Activated CD4-positive, alpha-beta T cell treated with anti-CD3 and anti-CD28 coated beads, Interleukin-2, amount 50 U/mL, for 16 hours (primary cell): ENCODE data around the gene CCDC93.

Source experiments
- DNase-seq: peaks from one replicate; pipeline ENCODE4 v3.0.0-alpha.2; 2020

CCDC93 gene

DNA sequence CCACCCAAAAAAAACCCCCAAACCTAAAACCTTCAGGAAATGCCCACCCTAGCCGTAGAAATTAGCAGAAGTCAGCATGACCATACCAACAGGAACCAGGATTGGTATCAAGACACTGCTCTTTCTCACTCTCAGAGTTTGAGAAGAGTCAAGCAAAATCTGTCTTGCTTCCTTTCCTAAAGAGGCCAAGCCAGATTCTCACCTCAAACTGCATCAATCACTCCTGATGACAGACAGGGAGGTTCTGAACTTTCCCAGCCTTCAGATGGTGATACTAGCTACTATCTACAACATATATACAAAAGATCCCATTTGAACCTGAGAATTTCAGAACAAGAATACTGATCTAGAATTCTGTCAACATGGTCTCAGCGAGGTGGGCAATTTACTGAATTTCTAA lies 29.7 kb downstream of the CCDC93 start:
- no peak for DNase-seq

DNA sequence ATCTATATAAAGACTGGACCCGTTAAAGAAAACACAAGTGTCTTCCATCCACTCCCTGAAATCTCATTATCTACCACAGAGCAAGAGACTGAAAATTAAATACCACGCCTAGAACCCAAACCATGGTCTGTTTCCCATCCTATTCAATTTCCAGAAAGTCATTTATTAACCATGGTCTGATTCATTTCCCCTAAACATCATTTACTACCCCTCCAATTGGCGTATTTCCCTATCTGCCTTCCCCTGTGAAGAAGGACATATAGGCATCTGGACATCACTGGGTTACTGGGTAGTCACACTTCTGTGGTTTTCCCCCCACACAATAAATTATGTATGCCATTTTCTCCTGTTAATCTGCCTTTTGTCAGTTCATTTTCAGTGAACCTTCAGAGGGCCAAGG lies 30.8 kb downstream of the CCDC93 start:
- no peak for DNase-seq

DNA sequence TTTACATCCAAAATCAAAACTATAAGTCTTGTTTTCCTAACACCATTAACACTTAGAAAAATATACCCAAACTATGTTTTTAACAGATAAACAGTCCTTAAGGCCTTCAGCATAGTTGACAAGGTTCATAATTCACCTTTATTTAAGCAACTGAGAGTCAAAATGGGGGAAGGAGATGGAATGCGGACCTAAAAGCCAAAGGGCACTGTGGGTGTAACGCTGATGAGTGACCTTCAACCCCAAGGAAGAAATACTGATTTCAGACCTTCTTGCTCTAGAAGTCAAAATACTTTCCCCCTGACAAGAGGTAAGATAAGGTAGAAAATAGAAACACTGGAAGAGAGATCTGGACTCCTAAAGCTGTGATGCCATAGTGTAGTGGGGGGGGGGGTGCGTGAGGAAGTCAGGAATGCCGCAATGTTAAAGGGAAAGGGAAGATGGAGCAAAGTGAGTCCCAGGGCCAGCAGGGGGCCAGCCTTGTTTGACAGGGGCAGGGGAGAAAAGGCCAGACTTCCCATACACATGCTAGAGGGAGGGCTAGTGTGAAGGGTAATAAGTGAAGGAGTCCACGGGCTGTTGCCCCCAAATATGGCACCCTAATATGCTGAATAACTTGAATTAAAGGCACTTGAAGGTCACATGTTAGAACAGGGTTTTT lies 31.4 kb downstream of the CCDC93 start:
- no peak for DNase-seq

DNA sequence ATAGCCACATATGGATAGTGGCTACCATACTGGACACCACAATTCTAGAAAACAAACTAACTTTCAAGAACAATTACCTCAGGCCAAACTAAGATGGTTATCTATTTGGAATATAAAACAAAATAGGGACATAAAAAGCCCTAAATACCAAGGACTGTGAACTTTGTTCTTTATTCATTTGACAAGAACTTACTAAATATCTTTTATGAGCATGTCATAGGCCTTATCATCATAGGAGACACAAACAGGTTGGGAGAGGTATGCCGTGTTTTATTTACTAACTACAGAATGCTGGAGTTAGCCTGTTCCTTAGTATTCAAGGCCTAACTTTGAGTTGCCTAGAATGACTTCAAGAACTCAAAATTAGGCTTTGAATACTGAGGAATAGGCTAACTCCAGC lies 32.1 kb downstream of the CCDC93 start:
- no peak for DNase-seq

DNA sequence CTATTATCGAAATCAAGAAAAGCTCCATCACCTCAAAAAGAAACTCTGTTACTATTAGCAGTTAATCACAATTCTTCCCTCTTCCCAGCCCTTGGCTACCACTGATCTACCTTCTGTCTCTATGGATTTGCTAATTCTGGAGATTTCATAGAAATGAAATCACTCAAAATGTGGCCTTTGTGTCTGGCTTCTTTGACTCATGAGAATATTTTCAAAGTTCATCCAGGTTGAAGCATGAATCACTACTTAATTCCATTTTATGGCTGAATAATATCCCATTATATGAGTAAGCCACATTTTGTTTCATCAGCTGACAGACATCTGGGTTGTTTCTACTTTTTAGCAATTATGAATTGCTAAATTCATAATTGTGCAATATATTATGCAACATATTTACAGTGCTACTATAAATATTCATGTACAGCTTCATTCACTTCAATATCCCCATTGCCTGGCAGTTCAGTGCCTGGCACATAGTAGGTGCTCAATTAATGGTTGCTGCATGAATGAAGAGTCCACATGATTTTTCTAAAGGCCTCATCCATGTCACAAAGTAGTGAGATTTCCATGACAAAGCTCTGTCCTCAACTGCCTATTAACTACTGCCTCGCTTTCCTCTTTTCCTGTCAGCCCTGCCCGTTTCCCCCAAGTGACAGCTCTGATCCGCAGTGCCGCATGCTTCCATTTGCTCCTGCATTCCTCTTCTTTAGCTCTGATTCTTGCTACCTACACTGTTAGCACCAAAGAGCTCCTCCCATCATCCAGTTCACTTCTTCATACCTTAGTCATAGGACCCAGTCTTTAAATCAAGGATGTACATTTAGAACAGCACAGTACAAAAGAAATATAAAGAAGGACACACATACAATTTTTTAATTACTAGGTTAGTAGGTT lies 32.8 kb downstream of the CCDC93 start:
- DNase-seq, result no peak

DNA sequence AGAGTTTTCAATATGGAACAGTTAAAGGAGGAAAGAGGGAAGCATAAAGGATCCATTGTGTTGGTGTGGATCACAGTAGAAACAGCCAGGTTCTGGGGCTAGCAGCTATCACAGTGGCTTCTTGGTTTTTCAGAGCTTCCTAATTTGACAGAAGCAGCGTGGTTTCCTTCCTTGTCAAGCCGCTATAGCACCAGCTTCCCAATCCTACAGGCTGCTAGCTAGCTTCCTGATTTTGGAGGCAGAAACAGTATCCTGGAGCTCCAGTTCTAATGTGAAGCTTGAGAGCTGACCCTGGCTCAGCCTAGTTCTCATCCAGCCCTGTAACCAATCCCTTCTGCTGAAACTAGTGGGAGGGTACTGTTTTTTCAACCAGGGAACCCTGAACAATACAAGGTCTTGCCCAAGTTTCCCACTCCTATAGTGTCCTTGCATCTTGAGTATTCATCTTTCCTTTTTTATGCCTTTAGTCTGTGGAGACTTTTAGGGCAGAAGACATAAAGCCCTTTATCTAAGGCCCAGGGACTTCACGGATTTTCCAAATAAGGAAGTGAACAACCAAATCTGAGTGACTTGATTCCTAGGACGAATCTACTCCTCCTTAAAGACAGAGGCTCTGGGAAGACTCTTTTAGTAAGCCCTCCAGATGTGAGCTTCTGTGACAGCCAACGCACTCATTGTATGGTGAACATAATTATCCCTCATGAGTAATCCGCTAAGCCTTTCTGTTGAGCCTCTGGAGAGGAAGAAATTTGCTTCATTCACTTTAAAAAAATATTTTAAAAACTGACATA lies 33.8 kb downstream of the CCDC93 start:
- DNase-seq, result no peak

DNA sequence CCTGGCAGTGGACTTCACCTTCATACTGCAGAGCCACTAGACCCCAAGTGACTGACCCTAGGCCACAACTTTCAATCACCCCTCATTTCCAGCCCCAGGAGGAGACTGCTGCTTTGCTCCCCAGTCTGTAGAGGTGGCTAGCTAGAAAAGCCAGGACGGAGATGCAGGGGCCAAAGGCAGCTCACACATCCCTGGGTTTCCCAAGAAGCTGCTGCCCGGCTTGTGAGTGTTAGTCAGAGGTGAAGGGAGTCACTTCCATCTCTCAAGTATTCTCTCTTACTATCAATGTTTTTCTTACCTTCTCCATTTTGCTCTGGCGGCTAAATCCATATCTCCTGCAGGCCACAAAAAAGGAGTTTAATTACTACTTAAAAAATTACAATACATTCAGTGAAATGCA lies 36.2 kb downstream of the CCDC93 start:
- no peak for DNase-seq

DNA sequence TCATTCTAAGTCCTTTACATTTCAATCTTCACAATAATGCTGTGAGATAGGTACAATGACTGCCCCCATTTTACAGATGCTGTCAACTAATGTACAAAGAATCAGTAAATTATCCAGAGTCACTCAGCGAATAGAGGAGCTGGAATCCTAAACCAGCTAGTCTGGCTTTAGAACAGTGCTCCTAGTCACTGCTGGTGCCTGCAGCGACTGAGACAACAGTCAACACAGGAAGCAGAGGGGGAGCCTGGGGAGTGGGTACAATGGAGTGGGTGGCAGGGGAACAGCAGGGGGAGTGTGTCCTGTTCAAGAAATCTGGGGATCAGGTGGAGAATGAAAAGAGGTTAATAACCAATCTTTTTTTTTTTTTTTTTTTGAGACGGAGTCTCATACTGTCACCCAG lies 37.3 kb downstream of the CCDC93 start:
- no peak for DNase-seq

DNA sequence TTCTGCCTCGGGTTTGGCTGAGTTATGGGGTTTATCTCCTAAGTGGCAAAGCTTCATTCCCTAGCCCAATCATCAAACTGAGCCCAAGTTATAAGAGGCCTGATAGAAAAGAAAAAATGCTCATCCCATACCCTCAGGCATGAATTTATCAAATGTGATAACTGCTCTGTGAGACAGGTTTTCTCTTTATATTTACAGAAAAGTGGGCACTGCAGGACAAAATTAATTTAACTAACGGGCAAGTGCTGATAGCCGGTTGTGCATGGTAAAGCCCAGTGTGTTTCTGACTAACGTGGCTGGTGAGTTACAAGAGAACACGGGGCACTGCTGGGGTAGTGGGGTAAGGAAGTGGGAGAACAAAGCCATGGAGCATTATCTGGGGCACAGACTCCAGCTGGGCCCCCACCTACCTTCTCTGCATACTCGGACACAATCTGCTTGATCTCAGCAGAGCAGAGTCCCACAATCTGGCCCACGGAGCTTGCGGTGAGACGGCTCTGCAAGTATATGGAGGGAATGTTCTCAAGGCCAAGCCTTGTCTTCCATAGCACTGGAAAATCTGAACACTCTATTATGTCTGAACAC lies 40.3 kb downstream of the CCDC93 start:
- DNase-seq, result no peak

DNA sequence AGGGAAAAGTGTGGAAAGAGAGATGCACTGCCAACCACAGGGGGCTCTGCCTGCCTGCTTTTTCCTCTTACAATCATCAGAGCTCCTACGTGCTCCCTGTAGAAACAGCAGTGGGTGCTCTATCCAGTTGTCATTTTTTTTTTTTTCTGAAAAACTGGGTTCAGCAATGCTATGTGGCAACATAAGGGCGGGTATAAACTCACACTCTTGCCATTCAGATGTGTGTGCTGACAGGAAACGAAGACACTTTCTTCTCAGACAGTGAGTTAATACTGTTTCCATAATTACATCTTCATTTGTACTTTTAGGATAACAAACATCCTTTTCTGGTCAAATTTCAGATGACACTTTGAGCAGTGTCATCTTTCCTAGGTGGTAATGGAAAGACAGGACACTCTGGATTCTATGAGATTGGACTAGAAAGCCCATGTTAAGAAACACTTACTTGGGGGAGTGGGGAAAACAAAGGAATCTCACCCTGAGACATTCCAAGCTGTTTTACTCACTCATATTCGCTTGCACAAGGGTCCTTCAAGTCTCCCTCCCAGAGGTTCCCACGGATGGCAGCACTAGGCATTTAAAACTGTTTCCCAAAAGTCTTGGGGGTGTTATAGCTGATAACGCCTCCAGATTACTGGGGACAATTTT lies 41.3 kb downstream of the CCDC93 start:
- DNase-seq, result no peak

DNA sequence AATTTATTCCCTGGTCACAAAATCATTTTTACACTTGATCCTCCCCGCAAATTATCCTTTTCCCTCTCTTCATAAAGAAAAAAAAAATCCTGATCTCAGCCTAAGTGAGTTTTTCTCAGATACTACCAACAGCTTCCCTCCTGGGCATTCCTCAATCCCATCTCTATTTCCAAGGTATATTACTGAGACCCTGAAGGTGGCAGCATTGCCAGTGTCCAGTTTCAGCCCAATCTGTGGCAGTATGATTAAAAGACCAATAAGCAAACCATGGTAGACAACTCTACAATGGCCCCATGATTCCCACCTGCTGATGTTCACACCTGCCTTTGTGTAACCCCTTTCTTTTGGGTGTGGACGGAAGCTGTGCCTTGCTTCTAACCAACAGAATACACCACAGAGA lies 45.1 kb downstream of the CCDC93 start:
- no peak for DNase-seq

DNA sequence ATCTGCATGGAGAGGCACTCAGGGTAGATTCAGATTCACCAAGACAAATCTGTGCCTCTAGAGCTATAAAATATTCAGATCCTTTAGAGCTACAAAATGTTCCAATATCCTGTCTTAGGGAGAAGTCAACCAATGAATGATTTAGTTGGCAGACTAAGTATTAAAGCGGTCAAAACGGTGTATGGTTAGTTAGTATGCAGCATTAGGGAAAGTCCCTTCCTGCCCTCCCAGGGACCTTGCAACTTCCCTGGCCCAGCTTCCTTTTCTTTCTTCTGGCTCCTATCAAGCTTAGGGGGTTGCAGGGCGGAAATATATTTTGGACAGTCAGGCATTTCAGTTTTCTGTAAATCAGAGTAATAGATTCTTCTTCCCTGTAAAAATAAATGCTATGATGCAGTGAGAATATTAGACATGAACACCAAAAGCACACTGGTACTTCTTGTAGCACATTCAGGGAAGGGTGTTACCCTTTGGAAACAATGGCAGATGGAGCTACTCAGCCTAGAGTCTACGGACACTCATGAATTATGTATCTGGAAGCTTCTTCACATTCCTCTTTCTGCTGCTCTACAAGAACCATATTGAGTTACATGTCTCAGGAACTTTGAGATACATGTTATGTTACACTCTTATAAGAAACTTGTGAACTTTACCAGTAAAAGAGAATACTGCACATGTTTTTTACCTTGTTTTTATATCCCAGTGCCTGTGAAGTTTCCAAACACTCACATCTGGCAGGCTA lies 45.7 kb downstream of the CCDC93 start:
- no peak for DNase-seq

DNA sequence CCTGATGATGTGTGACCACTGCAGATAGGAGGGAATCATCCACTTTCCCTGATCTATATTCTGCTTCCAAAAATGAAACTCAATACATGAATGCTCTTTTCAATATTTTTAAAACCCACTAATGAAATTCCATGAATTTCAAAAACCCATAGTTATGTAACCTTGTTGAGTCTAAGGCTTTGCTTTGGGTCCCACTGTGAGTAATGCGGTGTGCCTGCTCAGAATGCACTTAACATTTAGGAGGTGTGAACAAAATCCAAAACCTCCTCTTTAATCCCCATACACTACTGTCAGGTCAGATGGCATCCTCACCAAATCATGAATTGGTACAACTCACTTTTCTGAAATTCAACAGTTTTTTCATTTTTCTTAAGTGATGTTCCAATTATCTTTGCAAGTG lies 50.4 kb downstream of the CCDC93 start:
- DNase-seq, result no peak

DNA sequence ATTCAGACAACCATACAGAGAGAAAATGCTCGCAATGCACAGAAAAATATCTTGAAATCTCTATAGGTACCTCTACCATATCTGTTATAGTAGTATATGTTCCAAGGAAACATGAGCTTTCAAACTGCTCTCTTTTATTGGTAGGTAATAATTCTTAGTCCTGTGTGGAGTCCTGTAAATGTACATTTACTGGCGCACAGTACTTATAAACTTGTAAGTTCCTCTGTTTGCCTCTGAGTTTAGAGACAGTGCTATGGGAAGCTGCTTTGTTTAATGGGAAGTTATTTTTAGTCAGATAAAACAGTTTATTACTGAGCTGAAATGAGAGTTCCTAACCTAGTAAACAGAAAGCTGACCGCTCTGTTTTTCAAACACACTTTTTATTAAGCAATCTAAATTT lies 52.7 kb downstream of the CCDC93 start:
- no peak for DNase-seq

DNA sequence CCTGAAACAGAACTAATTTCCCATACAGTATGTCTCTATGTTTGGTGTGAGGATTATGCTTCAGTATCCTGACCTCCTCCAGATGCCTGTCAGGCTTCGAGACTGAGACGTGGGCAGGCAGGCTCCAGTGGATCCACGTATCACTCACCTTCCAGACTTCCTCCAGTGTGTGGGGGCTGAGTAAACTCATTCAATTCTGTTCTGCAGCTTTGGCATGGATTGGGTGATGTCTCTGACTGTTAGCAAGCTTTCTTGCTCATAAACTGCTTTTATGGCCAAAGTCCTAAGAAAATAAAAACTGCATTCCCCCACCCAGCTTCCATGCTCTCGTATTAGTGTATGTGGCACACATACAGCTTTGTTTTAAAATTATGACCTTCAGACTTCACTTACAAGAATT lies 53.6 kb downstream of the CCDC93 start:
- DNase-seq, result no peak

DNA sequence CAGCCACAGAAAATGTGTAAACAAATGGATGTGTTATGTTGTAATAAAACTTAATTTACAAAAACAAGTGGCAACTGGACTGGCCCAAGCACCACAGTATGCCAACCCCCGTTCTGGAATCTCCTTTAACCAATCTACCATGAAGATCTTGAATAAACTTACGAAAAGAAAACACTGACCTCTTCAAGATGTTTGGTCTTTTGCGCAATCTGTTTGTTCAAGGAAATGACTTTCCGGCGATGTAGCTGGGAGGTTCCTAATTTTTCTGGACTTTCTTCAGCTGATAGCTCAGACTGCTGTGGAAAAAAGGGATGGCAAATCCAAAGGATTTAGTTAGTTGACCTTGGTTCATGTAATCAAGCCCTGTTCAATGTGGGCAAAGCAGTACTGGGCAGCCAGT lies 55.7 kb downstream of the CCDC93 start:
- DNase-seq, result no peak

DNA sequence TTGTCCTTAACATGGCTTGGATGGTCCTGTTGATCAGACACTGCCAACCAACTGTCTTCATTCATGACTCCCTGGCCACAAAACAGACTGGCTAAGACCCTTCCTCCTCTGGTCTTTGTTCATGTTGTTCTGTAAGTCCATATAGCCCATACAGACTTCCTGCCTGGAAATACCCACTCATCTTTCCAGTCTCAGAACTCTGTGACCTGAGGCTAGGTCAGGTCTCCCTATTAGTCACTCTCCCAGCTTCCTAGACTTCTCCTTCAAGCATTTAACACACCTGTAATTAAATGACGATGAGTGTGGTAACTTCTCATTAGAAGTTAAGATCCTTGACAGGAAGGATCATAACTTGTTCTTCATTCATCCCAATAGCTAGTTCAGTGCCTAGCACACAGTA lies 56.3 kb downstream of the CCDC93 start:
- DNase-seq, result no peak

DNA sequence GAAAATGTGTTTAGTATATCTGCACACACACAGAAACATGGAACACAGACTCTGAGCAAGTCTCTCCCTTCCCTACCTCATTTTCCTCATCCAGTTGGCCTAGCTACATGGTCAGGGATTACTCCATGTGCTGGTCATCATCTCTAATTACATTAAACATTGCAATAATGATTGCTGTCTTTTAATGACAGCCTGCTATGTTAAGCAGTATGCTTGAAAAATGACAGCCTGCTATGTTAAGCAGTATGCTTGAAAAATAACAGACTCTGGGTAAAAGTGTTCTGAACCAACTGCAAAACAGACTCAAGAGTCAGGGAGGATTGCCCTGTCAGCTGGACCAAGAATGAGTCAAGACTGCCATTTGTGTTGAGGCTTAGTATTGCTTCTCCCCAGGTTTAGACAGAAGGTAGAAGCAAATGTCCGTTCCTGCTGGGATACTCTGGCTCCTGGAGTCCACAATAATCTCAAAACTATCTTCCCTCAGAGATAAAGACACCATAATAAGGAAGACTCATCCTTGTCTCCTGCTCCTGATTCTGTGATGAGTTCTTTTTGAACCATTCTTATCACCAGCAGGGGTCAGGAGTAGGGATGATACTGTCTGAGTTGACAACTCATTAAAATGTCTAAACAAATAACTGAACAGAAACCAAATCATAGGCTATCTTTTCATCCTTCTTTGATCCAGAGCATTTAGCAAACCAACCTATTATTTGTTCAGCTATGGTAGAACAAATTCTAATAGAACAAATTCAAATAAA lies 57.7 kb downstream of the CCDC93 start:
- DNase-seq, result no peak

DNA sequence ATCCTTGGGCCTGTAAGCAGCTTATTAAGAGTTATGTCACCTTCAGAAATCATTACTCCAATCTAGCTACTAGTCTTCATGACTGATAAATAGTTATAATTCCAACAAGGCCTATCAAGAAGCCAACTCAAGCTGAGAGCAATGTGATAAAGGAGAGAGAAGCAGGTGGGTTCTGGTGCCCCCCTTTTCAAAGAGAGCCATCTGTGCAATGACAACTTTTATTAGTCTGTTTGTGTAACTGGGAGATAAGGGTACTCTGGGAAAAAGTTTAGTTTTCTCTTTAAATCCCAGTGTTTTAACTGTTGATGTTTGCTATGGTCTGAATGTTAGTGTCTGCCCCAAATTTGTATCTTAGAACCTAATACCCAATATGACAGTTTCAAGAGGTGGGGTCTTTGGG lies 60.6 kb downstream of the CCDC93 start:
- no peak for DNase-seq

DNA sequence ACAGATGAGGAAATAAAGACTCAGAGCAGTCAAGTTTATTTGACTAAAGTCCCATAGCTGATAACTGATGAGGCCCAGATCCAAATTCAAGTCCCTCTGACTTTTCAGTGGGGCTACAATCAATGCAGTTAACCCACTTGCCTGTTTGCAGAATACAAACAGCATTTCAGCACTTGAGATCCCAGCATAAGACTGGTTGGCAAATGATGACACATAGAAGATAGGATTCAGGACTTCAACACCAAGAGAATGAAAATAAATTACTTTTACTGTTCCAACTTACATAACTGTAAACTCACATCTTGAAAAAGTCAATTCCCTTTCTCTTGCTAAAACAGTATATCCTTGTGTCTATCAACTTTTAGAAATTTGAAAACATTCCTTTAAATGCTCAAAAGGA lies 61.2 kb downstream of the CCDC93 start:
- no peak for DNase-seq

DNA sequence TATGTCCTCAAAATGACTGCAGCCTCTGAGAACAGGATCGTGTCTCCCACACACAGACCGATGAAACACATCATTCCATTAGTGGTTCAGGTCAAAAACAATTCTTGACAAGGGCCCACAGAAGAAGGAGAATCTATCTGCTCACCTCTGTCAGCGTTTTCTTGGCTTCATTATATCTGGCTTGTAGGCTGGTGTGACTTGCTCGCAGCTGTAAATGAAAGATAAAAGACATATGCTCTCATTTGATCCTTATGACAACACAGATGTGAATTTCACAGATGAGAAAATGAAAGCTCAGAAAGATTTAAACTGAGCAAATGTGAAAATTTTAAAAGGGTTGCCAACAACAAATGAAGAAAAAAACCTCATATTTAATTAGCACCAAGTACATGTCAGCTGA lies 61.6 kb downstream of the CCDC93 start:
- DNase-seq, result no peak
